GM21367 (cell line): Measurements from ENCODE around the gene CRELD2.

Source experiments
- ATAC-seq: cut with Tn5 transposase; IDR thresholded peaks from one replicate; pipeline ENCODE4 v1.9.1; 2021; ENCODE audit not compliant: unreplicated experiment

The CRELD2 gene

GRCh38 chr22:49955581-49956417 is 37.4 kb downstream of the CRELD2 start:
- ATAC-seq = no peak

- ATAC-seq = no peak
Observed at GRCh38 chr22:49956418-49956770, 38.0 kb downstream of the CRELD2 start.

- ATAC-seq = no peak
Observed at GRCh38 chr22:49956914-49957825, 38.7 kb downstream of the CRELD2 start.

- no peak for ATAC-seq
Observed at GRCh38 chr22:49957826-49958365, 39.5 kb downstream of the CRELD2 start.

- no peak for ATAC-seq
Observed at GRCh38 chr22:49958366-49958921, 40.0 kb downstream of the CRELD2 start.

- no peak for ATAC-seq
Observed at GRCh38 chr22:49958931-49959781, 40.7 kb downstream of the CRELD2 start.

GRCh38 chr22:49959782-49960158 is 41.3 kb downstream of the CRELD2 start:
- no peak for ATAC-seq

- peak; percentile 45 for ATAC-seq
Observed at GRCh38 chr22:49960159-49961004, 41.9 kb downstream of the CRELD2 start, which contains the start of gene PIM3. PIM3 (plus strand) TSS chr22:49960772; CDS start chr22:49960948, 176 bp downstream.

GRCh38 chr22:49961005-49961600 is 42.7 kb downstream of the CRELD2 start:
- ATAC-seq = no peak

- no peak for ATAC-seq
Observed at GRCh38 chr22:49961601-49962011, 43.2 kb downstream of the CRELD2 start.

- ATAC-seq = no peak
Observed at GRCh38 chr22:49962012-49962750, 43.7 kb downstream of the CRELD2 start.

- no peak for ATAC-seq
Observed at GRCh38 chr22:49962751-49963646, 44.6 kb downstream of the CRELD2 start.

- no peak for ATAC-seq
Observed at GRCh38 chr22:49963647-49964026, 45.2 kb downstream of the CRELD2 start.

- ATAC-seq = no peak
Observed at GRCh38 chr22:49964136-49965090, 46.0 kb downstream of the CRELD2 start.

GRCh38 chr22:49965091-49966040 is 46.9 kb downstream of the CRELD2 start:
- no peak for ATAC-seq
